ENCODE measurements around the gene TOP2B.

DNA sequence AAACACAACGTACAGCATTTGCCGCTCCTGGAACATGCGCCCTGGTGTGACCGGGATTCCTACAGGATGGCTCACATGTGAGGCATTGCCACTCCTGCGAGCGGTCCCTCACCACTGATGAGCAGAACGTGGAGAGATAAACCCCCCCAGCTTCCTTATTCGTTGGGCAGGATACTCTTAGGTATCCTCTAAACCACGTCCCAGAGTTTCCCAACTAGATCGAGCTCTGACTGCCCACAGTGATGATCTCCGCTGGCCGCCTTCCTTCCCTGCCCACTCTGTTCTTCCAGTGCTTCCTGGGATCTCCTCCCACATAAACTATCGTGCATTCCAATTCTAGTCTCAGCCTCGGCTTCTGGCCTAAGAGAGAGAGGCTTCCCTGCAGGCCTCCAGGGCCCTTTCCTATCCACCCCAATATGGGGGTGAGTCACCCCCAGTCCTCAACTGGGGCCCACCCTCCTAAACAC lies 91.8 kb downstream of the TOP2B start:
- no peak for TF ChIP-seq POLR2A (IDR thresholded peaks at IDR 0.05)
- TF ChIP-seq, protein P1, sequence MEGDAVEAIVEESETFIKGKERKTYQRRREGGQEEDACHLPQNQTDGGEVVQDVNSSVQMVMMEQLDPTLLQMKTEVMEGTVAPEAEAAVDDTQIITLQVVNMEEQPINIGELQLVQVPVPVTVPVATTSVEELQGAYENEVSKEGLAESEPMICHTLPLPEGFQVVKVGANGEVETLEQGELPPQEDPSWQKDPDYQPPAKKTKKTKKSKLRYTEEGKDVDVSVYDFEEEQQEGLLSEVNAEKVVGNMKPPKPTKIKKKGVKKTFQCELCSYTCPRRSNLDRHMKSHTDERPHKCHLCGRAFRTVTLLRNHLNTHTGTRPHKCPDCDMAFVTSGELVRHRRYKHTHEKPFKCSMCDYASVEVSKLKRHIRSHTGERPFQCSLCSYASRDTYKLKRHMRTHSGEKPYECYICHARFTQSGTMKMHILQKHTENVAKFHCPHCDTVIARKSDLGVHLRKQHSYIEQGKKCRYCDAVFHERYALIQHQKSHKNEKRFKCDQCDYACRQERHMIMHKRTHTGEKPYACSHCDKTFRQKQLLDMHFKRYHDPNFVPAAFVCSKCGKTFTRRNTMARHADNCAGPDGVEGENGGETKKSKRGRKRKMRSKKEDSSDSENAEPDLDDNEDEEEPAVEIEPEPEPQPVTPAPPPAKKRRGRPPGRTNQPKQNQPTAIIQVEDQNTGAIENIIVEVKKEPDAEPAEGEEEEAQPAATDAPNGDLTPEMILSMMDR (IDR thresholded peaks at IDR 0.05) = no peak

All from stomach (tissue), 4 donors.